Prostate gland (tissue), 2 donors: ENCODE results near the gene PTPRE. TPM values are rescaled to one million over a fixed set of nuclear protein-coding genes. Genes with fewer than 3 reads are reported as not detected.

Source experiments
- DNase-seq: peaks from one replicate; pipeline ENCODE4 v3.0.0-alpha.2; 2019; ENCODE audit warnings: low spot score
- H3K27ac ChIP-seq, 2 donors: fragments of 200-600 bp; sonication (generic); 2 replicates each; pipeline ENCODE4 v1.5.1; 2017 to 2019
- H3K27me3 ChIP-seq: fragments of 200-600 bp; sonication (generic); replicated peaks from 2 replicates; pipeline ENCODE4 v1.5.1; 2019; ENCODE audit not compliant: insufficient read depth
- H3K36me3 ChIP-seq, 2 donors: fragments of 200-600 bp; sonication (generic); 1 replicate in 1 of 2; 2 replicates in 1 of 2; pipeline versions ENCODE4 v1.5.1 to v1.8.1; 2017 to 2019
- H3K4me1 ChIP-seq: fragments of 200-600 bp; sonication (generic); replicated peaks from 2 replicates; pipeline ENCODE4 v1.5.1; 2019
- H3K4me3 ChIP-seq, 2 donors: fragments of 200-600 bp; sonication (generic); 2 replicates each; pipeline ENCODE4 v1.5.1; 2017 to 2019
- H3K9me3 ChIP-seq: fragments of 200-600 bp; sonication (generic); 2 replicates; pipeline ENCODE4 v1.5.1; 2017
- POLR2A ChIP-seq: fragments of 450-650 bp; IDR thresholded peaks from one replicate; pipeline ENCODE4 v1.6.1; 2016; ENCODE audit warnings: antibody characterized with exemption, mild to moderate bottlenecking
- POLR2AphosphoS5 ChIP-seq: sonication (generic); formaldehyde crosslinking; IDR thresholded peaks from one replicate; pipeline ENCODE4 v1.6.1; 2017; ENCODE audit warnings: antibody characterized with exemption
- WGBS: methylation state at CpG from one replicate; pipeline ENCODE4 v1.1.5; 2018; 5-methylcytosine and 5-hydroxymethylcytosine counted together
- intact Hi-C: fragments of 100-400 bp; cut with DNase I; formaldehyde crosslinking; loops from one replicate; pipeline ENCODE4 v1.14.2; 2022
- total RNA-seq, 2 donors: library from RNA; depleted of rRNA; stranded (reverse); fragments of >200 nt; gene quantifications; one replicate each; pipeline ENCODE4 v1.1.0, GENCODE V29; 2016
- TF ChIP-seq, protein P1 (sequence below), 4 experiments: fragments of 200-600 bp in 2 of 4; fragments of 450-650 bp in 2 of 4; sonication (generic) in 2 of 4; IDR thresholded peaks; 1 replicate in 3 of 4; 2 replicates in 1 of 4; pipeline ENCODE4 v1.5.1; 2016 to 2019; ENCODE audit warnings: antibody characterized with exemption in 4 of 4, mild to moderate bottlenecking in 2 of 4, moderate library complexity in 2 of 4

Gene PTPRE
- total RNA-seq, 2 donors from 2014 or later: 4.5 to 14.3 TPM

DNA sequence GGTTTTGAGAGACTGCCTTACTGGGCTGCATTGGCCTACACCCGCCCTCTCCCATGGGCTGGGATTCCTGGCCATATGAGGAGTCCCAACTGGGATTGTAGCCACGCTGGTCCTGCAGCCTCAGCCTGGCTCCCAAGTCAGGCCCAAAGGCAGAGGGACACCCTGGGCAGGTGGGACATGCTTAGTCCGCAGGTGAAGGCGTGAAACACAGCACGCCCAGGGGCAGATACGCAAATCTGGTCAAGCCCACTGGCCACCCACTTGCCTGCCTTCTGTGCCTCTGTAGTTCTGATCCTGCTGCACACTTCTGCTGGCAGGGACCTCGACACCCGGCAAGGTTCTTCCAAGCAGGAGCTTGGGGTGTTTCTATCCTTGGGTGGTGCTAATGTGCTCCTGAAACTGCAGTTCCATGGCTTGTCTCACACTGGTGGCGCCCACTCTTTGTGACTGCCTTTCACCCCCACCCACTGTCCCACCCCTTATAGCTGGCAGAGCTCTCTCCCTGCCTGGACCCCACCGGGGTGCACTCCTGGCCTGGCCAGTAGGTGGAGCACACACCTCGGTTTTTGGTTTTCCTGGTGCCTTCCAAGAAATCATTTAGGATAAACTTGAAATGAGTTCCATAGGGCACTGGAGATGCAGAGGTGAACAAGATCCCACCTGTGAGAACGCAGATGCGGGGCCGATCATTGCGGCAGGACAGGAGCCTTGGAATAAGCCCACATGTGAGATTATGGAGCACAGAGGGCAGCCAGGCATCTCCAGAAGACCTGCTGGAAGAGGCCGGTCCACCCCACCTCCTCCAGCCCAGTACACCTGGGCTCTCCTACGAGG, 171.4 kb downstream of the PTPRE start:
- Histone ChIP-seq H3K27me3 (no peaks in the 10 kb centered on the region), H3K4me3 (no peak overlapping the region), H3K4me1 (no peaks in the 10 kb centered on the region), H3K36me3 (no peaks in the 10 kb centered on the region), H3K9me3 (no peaks in the 10 kb centered on the region), H3K27ac (no peak overlapping the region)
- TF ChIP-seq POLR2AphosphoS5 (peak; percentile 28), POLR2A (no peak)
- TF ChIP-seq, protein P1, sequence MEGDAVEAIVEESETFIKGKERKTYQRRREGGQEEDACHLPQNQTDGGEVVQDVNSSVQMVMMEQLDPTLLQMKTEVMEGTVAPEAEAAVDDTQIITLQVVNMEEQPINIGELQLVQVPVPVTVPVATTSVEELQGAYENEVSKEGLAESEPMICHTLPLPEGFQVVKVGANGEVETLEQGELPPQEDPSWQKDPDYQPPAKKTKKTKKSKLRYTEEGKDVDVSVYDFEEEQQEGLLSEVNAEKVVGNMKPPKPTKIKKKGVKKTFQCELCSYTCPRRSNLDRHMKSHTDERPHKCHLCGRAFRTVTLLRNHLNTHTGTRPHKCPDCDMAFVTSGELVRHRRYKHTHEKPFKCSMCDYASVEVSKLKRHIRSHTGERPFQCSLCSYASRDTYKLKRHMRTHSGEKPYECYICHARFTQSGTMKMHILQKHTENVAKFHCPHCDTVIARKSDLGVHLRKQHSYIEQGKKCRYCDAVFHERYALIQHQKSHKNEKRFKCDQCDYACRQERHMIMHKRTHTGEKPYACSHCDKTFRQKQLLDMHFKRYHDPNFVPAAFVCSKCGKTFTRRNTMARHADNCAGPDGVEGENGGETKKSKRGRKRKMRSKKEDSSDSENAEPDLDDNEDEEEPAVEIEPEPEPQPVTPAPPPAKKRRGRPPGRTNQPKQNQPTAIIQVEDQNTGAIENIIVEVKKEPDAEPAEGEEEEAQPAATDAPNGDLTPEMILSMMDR (IDR thresholded peaks at IDR 0.05): peak; percentile 49 to 84 (median 68)
- 68% methylated on average over 17 of the region's 17 CpGs for WGBS
- DNase-seq: no peak
- intact Hi-C loops: no loop called here

DNA sequence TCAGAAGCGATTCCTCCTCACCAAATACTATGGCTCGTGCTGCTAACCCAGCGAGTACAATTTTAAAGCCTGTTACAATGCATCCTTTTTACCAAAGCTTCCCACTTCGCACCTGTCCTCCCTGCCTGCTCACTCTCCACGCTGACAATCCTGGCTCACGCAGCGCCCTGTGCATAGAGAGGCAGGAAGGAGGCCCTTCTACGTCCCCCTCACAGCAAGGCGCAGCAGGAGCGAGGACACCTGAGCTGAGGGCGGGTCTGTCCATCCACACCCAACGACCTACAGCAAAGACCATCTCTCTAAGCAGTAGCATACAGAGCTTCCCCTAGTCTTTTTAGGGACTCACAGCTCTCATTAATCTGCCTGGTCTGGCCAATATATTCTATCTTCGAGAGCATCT, 173.3 kb downstream of the PTPRE start:
- Histone ChIP-seq H3K9me3 (no peaks in the 10 kb centered on the region), H3K27me3 (no peaks in the 10 kb centered on the region), H3K4me1 (no peaks in the 10 kb centered on the region), H3K4me3 (no peak overlapping the region), H3K36me3 (no peaks in the 10 kb centered on the region), H3K27ac (no peak overlapping the region)
- DNase-seq: no peak
- intact Hi-C loops: loop anchor here (5.0 kb wide), 1 partner anchor 67 kb away; no protein-coding TSS in a partner anchor
- TF ChIP-seq POLR2AphosphoS5: no peak
- TF ChIP-seq, protein P1 (IDR thresholded peaks at IDR 0.05): no peak
- TF ChIP-seq POLR2A: no peak
- 86% methylated on average over 13 of the region's 13 CpGs for WGBS

DNA sequence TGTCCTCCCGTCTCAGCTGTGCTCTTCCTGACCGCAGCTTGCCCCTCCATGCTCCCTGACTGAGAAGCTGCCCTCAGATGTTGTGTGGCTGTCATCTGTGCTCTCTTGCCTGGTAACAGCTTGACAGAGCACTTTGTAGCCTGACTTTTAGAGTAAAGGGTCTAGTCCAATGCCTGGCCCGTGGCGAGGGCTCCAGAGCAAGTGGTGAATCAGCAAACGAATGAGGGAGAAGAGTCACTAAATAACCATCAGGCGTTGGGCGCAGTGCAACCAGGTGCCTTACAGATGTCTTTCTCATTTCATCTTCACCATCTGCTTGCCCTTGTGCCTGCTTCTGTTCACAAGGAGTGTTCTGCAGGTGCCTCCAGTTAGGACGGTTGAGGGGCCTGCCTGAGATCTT, 173.7 kb downstream of the PTPRE start:
- 92% methylated on average over 8 of the region's 8 CpGs for WGBS
- Histone ChIP-seq H3K27ac (no peak overlapping the region), H3K4me1 (no peaks in the 10 kb centered on the region), H3K4me3 (no peak overlapping the region), H3K27me3 (no peaks in the 10 kb centered on the region), H3K9me3 (no peaks in the 10 kb centered on the region), H3K36me3 (no peaks in the 10 kb centered on the region)
- intact Hi-C loops: loop anchor here (5.0 kb wide), 1 partner anchor 67 kb away; no protein-coding TSS in a partner anchor
- no peak for DNase-seq
- TF ChIP-seq, protein P1 (IDR thresholded peaks at IDR 0.05): no peak
- TF ChIP-seq POLR2AphosphoS5 (no peak), POLR2A (no peak)

- WGBS: 87% methylated on average over 4 of the region's 4 CpGs
- TF ChIP-seq POLR2A: no peak
- no peak for TF ChIP-seq POLR2AphosphoS5
- TF ChIP-seq, protein P1 (IDR thresholded peaks at IDR 0.05): no peak
- no peak overlapping the region for H3K27ac ChIP-seq
These were observed 174.3 kb downstream of the PTPRE start for GRCh38 chr10:128081222-128081621.

More at GRCh38 chr10:128081222-128081621, 174.3 kb downstream of the PTPRE start:
- intact Hi-C loops: loop anchor here (5.0 kb wide), 1 partner anchor 66 kb away; no protein-coding TSS in a partner anchor
- no peak for DNase-seq
- Histone ChIP-seq H3K27me3 (no peaks in the 10 kb centered on the region), H3K36me3 (no peaks in the 10 kb centered on the region), H3K4me1 (no peaks in the 10 kb centered on the region), H3K4me3 (no peak overlapping the region), H3K9me3 (no peaks in the 10 kb centered on the region)
